SU-DHL-6 (cell line): Measurements from ENCODE around the gene GPR63.

Experiments used
- H2AFZ ChIP-seq: fragments of 200-600 bp; sonication (generic); 2 replicates; pipeline ENCODE4 v1.6.1; 2014; ENCODE audit warnings: low read depth, mild to moderate bottlenecking, moderate library complexity, mixed read lengths, antibody characterized with exemption, low read length; ENCODE audit not compliant: severe bottlenecking
- H3F3A ChIP-seq: fragments of 200-600 bp; shearing (Covaris generic); 2 replicates; pipeline ENCODE4 v1.6.0; 2016; ENCODE audit warnings: antibody characterized with exemption, mild to moderate bottlenecking; ENCODE audit not compliant: insufficient read depth
- H3K27ac ChIP-seq: fragments of 200-600 bp; sonication (generic); 2 replicates; pipeline ENCODE4 v1.5.1; 2016; ENCODE audit warnings: low read depth, mild to moderate bottlenecking, low read length, moderate library complexity, mixed read lengths
- H3K27me3 ChIP-seq: fragments of 200-600 bp; sonication (generic), shearing (Covaris generic); 2 replicates; pipeline ENCODE4 v1.6.0; 2014; ENCODE audit warnings: mild to moderate bottlenecking, low read length
- H3K36me3 ChIP-seq: fragments of 200-600 bp; sonication (generic); 2 replicates; pipeline ENCODE4 v1.6.1; 2014; ENCODE audit warnings: mild to moderate bottlenecking, low read length, mixed read lengths
- H3K4me2 ChIP-seq: fragments of 300-600, 200-600 bp; shearing (Covaris generic), sonication (generic); 2 replicates; pipeline ENCODE4 v1.6.0; 2014; ENCODE audit warnings: low read length, low read depth, mild to moderate bottlenecking; ENCODE audit not compliant: poor library complexity, severe bottlenecking
- H3K4me3 ChIP-seq: fragments of 200-600 bp; sonication (generic); 2 replicates; pipeline ENCODE4 v1.5.1; 2014; ENCODE audit warnings: antibody characterized with exemption, low read length, mild to moderate bottlenecking, mixed read lengths; ENCODE audit not compliant: insufficient read depth, poor library complexity, severe bottlenecking
- H3K79me2 ChIP-seq: fragments of 200-600 bp; sonication (generic); 2 replicates; pipeline ENCODE4 v1.6.1; 2014; ENCODE audit warnings: mild to moderate bottlenecking, low read length, moderate library complexity; ENCODE audit not compliant: insufficient read depth
- H3K9ac ChIP-seq: fragments of 200-600 bp; sonication (generic); 2 replicates; pipeline ENCODE4 v1.7.0; 2014; ENCODE audit warnings: mild to moderate bottlenecking, low read length
- H3K9me2 ChIP-seq: fragments of 200-600 bp; sonication (generic); replicated peaks from 2 replicates; pipeline ENCODE4 v1.6.1; 2014; ENCODE audit warnings: low read length; ENCODE audit not compliant: insufficient read depth
- H3K9me3 ChIP-seq: fragments of 200-600 bp; sonication (generic); 2 replicates; pipeline ENCODE4 v1.6.1; 2014; ENCODE audit warnings: low read length, mixed read lengths; ENCODE audit not compliant: insufficient read depth
- H4K20me1 ChIP-seq: fragments of 200-600 bp; sonication (generic); 2 replicates; pipeline ENCODE4 v1.6.1; 2014; ENCODE audit warnings: low read depth, mild to moderate bottlenecking, antibody characterized with exemption, low read length, moderate library complexity, mixed read lengths
- EZH2phosphoT487 ChIP-seq: fragments of 200-600 bp; sonication (generic), shearing (Covaris generic); conservative IDR thresholded peaks from 2 replicates; pipeline ENCODE4 v1.6.1; 2018; ENCODE audit warnings: mild to moderate bottlenecking, antibody characterized with exemption, low read length, moderate library complexity, mixed read lengths
- TF ChIP-seq, protein P1 (sequence below): fragments of 200-600 bp; sonication (generic); IDR thresholded peaks from one replicate; pipeline ENCODE4 v1.5.1; 2017; ENCODE audit warnings: antibody characterized with exemption, mild to moderate bottlenecking, low read length, moderate library complexity; ENCODE audit not compliant: insufficient read depth, poor library complexity, severe bottlenecking

GPR63 gene

DNA sequence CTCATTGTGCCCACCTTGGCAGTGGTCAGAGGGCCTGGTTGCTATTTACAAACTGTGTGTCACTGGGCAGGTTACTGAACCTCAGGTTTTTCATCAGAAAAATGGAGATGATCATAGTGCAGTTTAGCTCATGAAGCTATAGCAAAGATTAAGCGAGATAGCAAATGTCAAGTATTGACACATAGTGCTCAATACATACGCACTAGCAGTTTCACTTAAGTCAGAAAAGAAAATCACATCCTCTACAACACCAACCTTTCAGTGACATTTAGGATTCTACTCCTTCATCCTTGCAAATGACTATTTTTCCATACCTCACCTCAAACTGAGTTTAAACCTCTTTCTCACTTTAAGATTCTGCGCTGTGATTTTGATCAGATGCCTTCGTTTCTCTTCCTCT is 16.2 kb downstream of the GPR63 start:
- Histone ChIP-seq H2AFZ (no peak overlapping the region), H3K4me2 (no peak overlapping the region), H3K27ac (no peak overlapping the region), H3F3A (no peaks in the 10 kb centered on the region), H3K79me2 (no peaks in the 10 kb centered on the region), H3K9me3 (no peaks in the 10 kb centered on the region), H3K27me3 (no peaks in the 10 kb centered on the region), H4K20me1 (0 out of 2 replicates have a peak, but pooled peaks cover 2% of the 10 kb centered on the region), H3K9ac (no peak overlapping the region), H3K4me3 (no peak overlapping the region), H3K9me2 (no peaks in the 10 kb centered on the region), H3K36me3 (no peaks in the 10 kb centered on the region)
- TF ChIP-seq, protein P1, sequence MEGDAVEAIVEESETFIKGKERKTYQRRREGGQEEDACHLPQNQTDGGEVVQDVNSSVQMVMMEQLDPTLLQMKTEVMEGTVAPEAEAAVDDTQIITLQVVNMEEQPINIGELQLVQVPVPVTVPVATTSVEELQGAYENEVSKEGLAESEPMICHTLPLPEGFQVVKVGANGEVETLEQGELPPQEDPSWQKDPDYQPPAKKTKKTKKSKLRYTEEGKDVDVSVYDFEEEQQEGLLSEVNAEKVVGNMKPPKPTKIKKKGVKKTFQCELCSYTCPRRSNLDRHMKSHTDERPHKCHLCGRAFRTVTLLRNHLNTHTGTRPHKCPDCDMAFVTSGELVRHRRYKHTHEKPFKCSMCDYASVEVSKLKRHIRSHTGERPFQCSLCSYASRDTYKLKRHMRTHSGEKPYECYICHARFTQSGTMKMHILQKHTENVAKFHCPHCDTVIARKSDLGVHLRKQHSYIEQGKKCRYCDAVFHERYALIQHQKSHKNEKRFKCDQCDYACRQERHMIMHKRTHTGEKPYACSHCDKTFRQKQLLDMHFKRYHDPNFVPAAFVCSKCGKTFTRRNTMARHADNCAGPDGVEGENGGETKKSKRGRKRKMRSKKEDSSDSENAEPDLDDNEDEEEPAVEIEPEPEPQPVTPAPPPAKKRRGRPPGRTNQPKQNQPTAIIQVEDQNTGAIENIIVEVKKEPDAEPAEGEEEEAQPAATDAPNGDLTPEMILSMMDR: no peak
- no peak for TF ChIP-seq EZH2phosphoT487

DNA sequence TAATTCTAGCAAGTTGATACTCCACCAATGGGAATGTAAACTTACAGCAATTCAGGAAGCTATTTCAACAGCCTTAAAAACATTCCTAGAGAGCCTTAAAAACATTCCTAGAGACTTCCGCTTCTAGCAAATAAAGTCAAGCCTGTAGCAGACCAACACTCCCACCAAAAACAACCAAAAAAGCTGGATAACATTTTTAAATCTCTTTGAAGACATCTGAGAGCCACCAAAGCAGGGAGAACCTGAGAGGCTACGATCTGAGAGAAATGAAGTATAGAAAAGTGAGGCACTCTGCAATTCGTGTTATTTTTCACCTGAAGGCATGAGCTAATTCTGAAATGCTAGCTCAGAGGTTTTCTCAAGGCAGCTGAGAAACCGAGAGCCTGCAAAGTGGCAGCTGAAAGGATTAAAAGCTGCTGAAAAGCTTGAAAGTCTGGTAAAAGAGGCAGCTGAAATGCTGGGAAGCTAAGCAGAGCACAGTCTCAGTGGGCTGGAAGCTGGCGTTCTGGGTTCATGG is 20.9 kb downstream of the GPR63 start:
- TF ChIP-seq, protein P1: no peak
- TF ChIP-seq EZH2phosphoT487: no peak

DNA sequence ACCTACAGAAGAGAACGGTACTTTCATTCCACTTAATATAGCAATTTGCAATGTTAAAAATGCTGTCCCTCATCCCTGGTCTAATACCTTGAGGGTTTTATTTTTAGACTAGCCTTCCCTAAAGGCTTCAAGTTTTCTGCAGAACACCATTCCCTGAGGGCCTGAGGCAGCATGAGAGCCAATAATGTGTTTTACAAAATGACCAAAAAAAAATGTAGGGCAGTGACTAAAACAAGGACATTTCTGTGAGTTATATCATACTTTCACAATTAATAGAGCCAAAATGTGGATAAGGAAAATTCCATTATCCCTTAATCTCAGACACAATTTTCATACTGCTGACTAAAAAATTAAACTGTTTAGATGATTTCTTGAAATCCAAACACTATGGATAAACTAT is 22.7 kb downstream of the GPR63 start:
- H3K4me3 ChIP-seq: no peak overlapping the region
- H3K9ac ChIP-seq: no peak overlapping the region
- no peaks in the 10 kb centered on the region for H3K9me2 ChIP-seq
- H3K79me2 ChIP-seq: no peaks in the 10 kb centered on the region
- no peaks in the 10 kb centered on the region for H3F3A ChIP-seq
- H2AFZ ChIP-seq: no peak overlapping the region
- H4K20me1 ChIP-seq: no peaks in the 10 kb centered on the region
- no peaks in the 10 kb centered on the region for H3K36me3 ChIP-seq
- H3K27ac ChIP-seq: no peak overlapping the region
- H3K9me3 ChIP-seq: no peaks in the 10 kb centered on the region
- TF ChIP-seq EZH2phosphoT487: no peak
- TF ChIP-seq, protein P1: no peak
- H3K27me3 ChIP-seq: no peaks in the 10 kb centered on the region
- no peak overlapping the region for H3K4me2 ChIP-seq

More for the DNA sequence above, 20.9 kb downstream of the GPR63 start:
- H2AFZ ChIP-seq: no peak overlapping the region
- no peak overlapping the region for H3K9ac ChIP-seq
- no peaks in the 10 kb centered on the region for H3K27me3 ChIP-seq
- no peak overlapping the region for H3K4me3 ChIP-seq
- no peaks in the 10 kb centered on the region for H3K9me2 ChIP-seq
- no peaks in the 10 kb centered on the region for H3K9me3 ChIP-seq
- H4K20me1 ChIP-seq: no peaks in the 10 kb centered on the region
- no peaks in the 10 kb centered on the region for H3K79me2 ChIP-seq
- H3K27ac ChIP-seq: no peak overlapping the region
- H3F3A ChIP-seq: no peaks in the 10 kb centered on the region
- H3K36me3 ChIP-seq: no peaks in the 10 kb centered on the region
- H3K4me2 ChIP-seq: no peak overlapping the region
